ENCODE data around the gene TPK1. TPM values are rescaled to one million over a fixed set of nuclear protein-coding genes. Genes with fewer than 3 reads are reported as not detected.
"Not testable (repeated sequence)": the region's sequence is repeated elsewhere in the genome, so short reads cannot be mapped to it uniquely, and the experiment has no call there.

Gene TPK1
- polyA plus RNA-seq, 1 experiment, result 1.2 TPM

GRCh38 chr7:144805627-144806239, 30.1 kb downstream of the TPK1 start:
- ChIA-PET POLR2A (no interaction called here), CTCF (interaction anchor here (0.6 kb wide), 1 partner anchor 46 kb away, joined by 3 read pairs; no protein-coding TSS in a partner anchor)
- Histone ChIP-seq H3K27me3 (ENCODE audit: control insufficient read depth, insufficient read depth, low read length) (no peaks in the 10 kb centered on the region), H3K36me3 (ENCODE audit: control insufficient read depth, insufficient read depth, low read length) (no peaks in the 10 kb centered on the region), H3K4me3 (ENCODE audit: low read depth, low read length) (no peak overlapping the region)
- DNase-seq (ENCODE audit: low read depth), result no peak
- no peak for TF ChIP-seq CTCF (IDR thresholded peaks at IDR 0.05; ENCODE audit: insufficient read depth, low read depth, low read length)

GRCh38 chr7:144800678-144801436, 35.0 kb downstream of the TPK1 start:
- DNase-seq (ENCODE audit: low read depth); CTCF ChIA-PET; H3K27me3 ChIP-seq (ENCODE audit: control insufficient read depth, insufficient read depth, low read length); H3K36me3 ChIP-seq (ENCODE audit: control insufficient read depth, insufficient read depth, low read length); H3K4me3 ChIP-seq (ENCODE audit: low read depth, low read length); POLR2A ChIA-PET: not testable (repeated sequence)

GRCh38 chr7:144796919-144797318, 38.9 kb downstream of the TPK1 start:
- ChIA-PET CTCF (no interaction called here), POLR2A (no interaction called here)
- no peak for TF ChIP-seq CTCF (IDR thresholded peaks at IDR 0.05; ENCODE audit: insufficient read depth, low read depth, low read length)
- no peak for DNase-seq (ENCODE audit: low read depth)
- no peak overlapping the region for H3K4me3 ChIP-seq (ENCODE audit: low read depth, low read length)
- no peaks in the 10 kb centered on the region for H3K27me3 ChIP-seq (ENCODE audit: control insufficient read depth, insufficient read depth, low read length)
- H3K36me3 ChIP-seq (ENCODE audit: control insufficient read depth, insufficient read depth, low read length), result no peaks in the 10 kb centered on the region

GRCh38 chr7:144792050-144792449, 43.8 kb downstream of the TPK1 start:
- no peaks in the 10 kb centered on the region for H3K27me3 ChIP-seq (ENCODE audit: control insufficient read depth, insufficient read depth, low read length)
- no peak for DNase-seq (ENCODE audit: low read depth)
- CTCF ChIA-PET, result no interaction called here
- POLR2A ChIA-PET, result no interaction called here
- H3K36me3 ChIP-seq (ENCODE audit: control insufficient read depth, insufficient read depth, low read length), result no peaks in the 10 kb centered on the region
- TF ChIP-seq CTCF (IDR thresholded peaks at IDR 0.05; ENCODE audit: insufficient read depth, low read depth, low read length), result no peak
- no peak overlapping the region for H3K4me3 ChIP-seq (ENCODE audit: low read depth, low read length)

- POLR2A ChIA-PET, result no interaction called here
- CTCF ChIA-PET, result no interaction called here
- Histone ChIP-seq H3K36me3 (ENCODE audit: control insufficient read depth, insufficient read depth, low read length) (no peaks in the 10 kb centered on the region), H3K27me3 (ENCODE audit: control insufficient read depth, insufficient read depth, low read length) (no peaks in the 10 kb centered on the region), H3K4me3 (ENCODE audit: low read depth, low read length) (no peak overlapping the region)
- no peak for TF ChIP-seq CTCF (IDR thresholded peaks at IDR 0.05; ENCODE audit: insufficient read depth, low read depth, low read length)
- DNase-seq (ENCODE audit: low read depth), result no peak
Measured at GRCh38 chr7:144791488-144791887, 44.4 kb downstream of the TPK1 start.

All from BJ (cell line).